PC-3 (cell line): Measurements from ENCODE around the gene ROBO2. TPM values are rescaled to one million over a fixed set of nuclear protein-coding genes. Genes with fewer than 3 reads are reported as not detected.

Experiments
- ATAC-seq: fragments of 200-7000 bp; cut with Tn5 transposase; 2 replicates; pipeline ENCODE4 v1.9.1; 2020; ENCODE audit warnings: mild to moderate bottlenecking, moderate library complexity
- BruUV-seq: library from RNA; stranded (reverse); fragments of 400-500 nt; replicated peaks from 2 replicates; lab custom pipeline; 2021; lab: Mats Ljungman, UMichigan
- CTCF ChIA-PET: fragments of 300-600 bp; sonication (Branson Sonifier 250); formaldehyde crosslinking; loops from one replicate; lab custom pipeline; 2022; ENCODE audit warnings: antibody characterized with exemption; lab: Charles Lee
- POLR2A ChIA-PET: fragments of 300-600 bp; sonication (Branson Sonifier 250); formaldehyde crosslinking; loops from one replicate; lab custom pipeline; 2022; ENCODE audit warnings: antibody characterized with exemption; ENCODE audit not compliant: unreplicated experiment; lab: Charles Lee
- DNase-seq: peaks from one replicate; pipeline ENCODE4 v3.0.0-alpha.2; 2015
- H2AFZ ChIP-seq: fragments of 300-600 bp; sonication (generic); 2 replicates; pipeline ENCODE4 v1.6.0; 2016; ENCODE audit warnings: antibody characterized with exemption, low read length
- H3F3A ChIP-seq: fragments of 300-600 bp; sonication (generic); one replicate; pipeline ENCODE4 v1.6.0; 2017; ENCODE audit warnings: antibody characterized with exemption, low read length, control low read depth, mild to moderate bottlenecking; ENCODE audit not compliant: unreplicated experiment
- H3K27ac ChIP-seq: fragments of 300-600 bp; sonication (generic); 2 replicates; pipeline ENCODE4 v1.5.1; 2016; ENCODE audit warnings: mild to moderate bottlenecking, low read length
- H3K27me3 ChIP-seq: fragments of 300-600 bp; sonication (generic); 2 replicates; pipeline ENCODE4 v1.6.1; 2016; ENCODE audit warnings: low read length, mixed read lengths
- H3K36me3 ChIP-seq: fragments of 300-600 bp; sonication (generic); 2 replicates; pipeline ENCODE4 v1.6.1; 2016; ENCODE audit warnings: low read depth, mixed run types, low read length, mixed read lengths
- H3K4me1 ChIP-seq: fragments of 300-600 bp; sonication (generic); 2 replicates; pipeline ENCODE4 v1.5.1; 2016; ENCODE audit warnings: low read length; ENCODE audit not compliant: insufficient read depth
- H3K4me2 ChIP-seq: fragments of 300-600 bp; sonication (generic); 2 replicates; pipeline ENCODE4 v1.6.0; 2016; ENCODE audit warnings: low read length
- H3K4me3 ChIP-seq: fragments of 300-600 bp; sonication (generic); 2 replicates; pipeline ENCODE4 v1.5.1; 2016; ENCODE audit warnings: mild to moderate bottlenecking, low read length, mixed read lengths
- H3K79me2 ChIP-seq: fragments of 300-600 bp; sonication (generic); 2 replicates; pipeline ENCODE4 v1.6.1; 2017; ENCODE audit warnings: low read length, mixed read lengths
- H3K9ac ChIP-seq: fragments of 300-600 bp; sonication (generic); 2 replicates; pipeline ENCODE4 v1.6.0; 2016; ENCODE audit warnings: mild to moderate bottlenecking, low read length
- H3K9me2 ChIP-seq: fragments of 300-600 bp; sonication (generic); replicated peaks from 2 replicates; pipeline ENCODE4 v1.6.1; 2016; ENCODE audit warnings: mixed run types, low read length, mixed read lengths
- H3K9me3 ChIP-seq: fragments of 300-600 bp; sonication (generic); 2 replicates; pipeline ENCODE4 v1.6.1; 2016; ENCODE audit warnings: low read length, mixed read lengths
- H4K20me1 ChIP-seq: fragments of 300-600 bp; sonication (generic); 2 replicates; pipeline ENCODE4 v1.6.1; 2016; ENCODE audit warnings: low read length, mixed read lengths
- EZH2 ChIP-seq: fragments of 300-600 bp; sonication (generic); IDR thresholded peaks from one replicate; pipeline ENCODE4 v1.6.1; 2017; ENCODE audit warnings: antibody characterized with exemption, mild to moderate bottlenecking, low read length; ENCODE audit not compliant: unreplicated experiment
- EZH2phosphoT487 ChIP-seq: fragments of 300-600 bp; sonication (generic); IDR thresholded peaks from 2 replicates; pipeline ENCODE4 v1.6.1; 2018; ENCODE audit warnings: mild to moderate bottlenecking, antibody characterized with exemption, low read length, borderline replicate concordance
- intact Hi-C: fragments of 100-400 bp; cut with micrococcal nuclease; formaldehyde crosslinking; loops from 2 replicates; pipeline ENCODE4 v1.9.0; 2023
- total RNA-seq: library from RNA; depleted of rRNA; stranded (reverse); fragments of >200 nt; gene quantifications from 2 replicates; pipeline ENCODE4 v1.2.3, GENCODE V29; 2014
- TF ChIP-seq, protein P1 (sequence below): fragments of 300-600 bp; sonication (generic); conservative IDR thresholded peaks from 2 replicates; pipeline ENCODE4 v1.5.1; 2017; ENCODE audit warnings: antibody characterized with exemption, low read depth, mild to moderate bottlenecking, low read length

ROBO2 gene
- total RNA-seq, 1 experiment from 2014 or later: not detected

DNA sequence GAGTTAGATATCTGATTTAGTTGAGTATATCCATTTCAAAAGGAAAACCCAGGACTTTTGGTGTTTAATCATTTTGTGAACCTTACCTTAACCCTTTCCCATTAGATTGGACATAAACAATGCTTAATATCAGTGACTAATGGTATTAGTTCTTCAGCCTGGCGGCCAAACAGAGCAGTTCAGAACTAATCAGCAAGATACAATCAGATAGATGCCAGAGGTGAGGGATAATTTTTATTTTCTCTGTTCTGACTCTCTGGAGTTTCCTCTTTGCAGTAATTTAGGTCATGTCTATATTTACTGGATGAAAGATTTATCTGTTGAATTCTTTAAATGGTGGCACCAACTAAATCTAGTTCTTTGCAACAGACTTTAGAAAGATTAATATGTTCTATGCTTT is 337.8 kb downstream of the ROBO2 start:
- Histone ChIP-seq H3K27me3 (peaks cover 43% of the 10 kb centered on the region), H3K9me3 (no peaks in the 10 kb centered on the region), H3K9me2 (no peaks in the 10 kb centered on the region), H4K20me1 (no peaks in the 10 kb centered on the region), H2AFZ (no peak overlapping the region), H3K36me3 (no peaks in the 10 kb centered on the region), H3K4me1 (no peaks in the 10 kb centered on the region), H3K4me2 (no peak overlapping the region), H3K9ac (no peak overlapping the region), H3K79me2 (no peaks in the 10 kb centered on the region), H3K4me3 (no peak overlapping the region), H3F3A (no peaks in the 10 kb centered on the region), H3K27ac (no peak overlapping the region)
- ChIA-PET CTCF (no interaction called here), POLR2A (no interaction called here)
- BruUV-seq: no TSS peak
- intact Hi-C loops: no loop called here
- TF ChIP-seq, protein P1, sequence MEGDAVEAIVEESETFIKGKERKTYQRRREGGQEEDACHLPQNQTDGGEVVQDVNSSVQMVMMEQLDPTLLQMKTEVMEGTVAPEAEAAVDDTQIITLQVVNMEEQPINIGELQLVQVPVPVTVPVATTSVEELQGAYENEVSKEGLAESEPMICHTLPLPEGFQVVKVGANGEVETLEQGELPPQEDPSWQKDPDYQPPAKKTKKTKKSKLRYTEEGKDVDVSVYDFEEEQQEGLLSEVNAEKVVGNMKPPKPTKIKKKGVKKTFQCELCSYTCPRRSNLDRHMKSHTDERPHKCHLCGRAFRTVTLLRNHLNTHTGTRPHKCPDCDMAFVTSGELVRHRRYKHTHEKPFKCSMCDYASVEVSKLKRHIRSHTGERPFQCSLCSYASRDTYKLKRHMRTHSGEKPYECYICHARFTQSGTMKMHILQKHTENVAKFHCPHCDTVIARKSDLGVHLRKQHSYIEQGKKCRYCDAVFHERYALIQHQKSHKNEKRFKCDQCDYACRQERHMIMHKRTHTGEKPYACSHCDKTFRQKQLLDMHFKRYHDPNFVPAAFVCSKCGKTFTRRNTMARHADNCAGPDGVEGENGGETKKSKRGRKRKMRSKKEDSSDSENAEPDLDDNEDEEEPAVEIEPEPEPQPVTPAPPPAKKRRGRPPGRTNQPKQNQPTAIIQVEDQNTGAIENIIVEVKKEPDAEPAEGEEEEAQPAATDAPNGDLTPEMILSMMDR: no peak
- TF ChIP-seq EZH2 (no peak), EZH2phosphoT487 (no peak)
- ATAC-seq: no peak
- DNase-seq: no peak

DNA sequence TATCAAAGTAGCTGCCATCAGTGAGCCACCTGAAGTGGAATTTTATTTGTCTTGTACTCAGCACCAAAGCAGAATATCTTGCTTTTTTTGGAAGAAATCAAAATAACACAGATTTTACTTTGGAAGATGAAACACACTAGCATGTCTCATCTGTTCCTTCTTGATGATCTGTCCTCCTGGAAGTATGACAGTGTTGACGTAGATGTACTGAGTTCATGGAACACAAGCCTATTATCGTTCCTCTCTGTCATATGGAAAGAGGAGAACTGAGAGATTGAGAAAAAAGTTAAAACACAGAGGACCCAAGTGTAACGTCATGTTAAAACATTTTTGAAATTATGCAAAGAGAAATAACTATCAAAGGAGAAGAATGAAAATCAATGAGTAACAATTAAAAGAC is 340.2 kb downstream of the ROBO2 start:
- Histone ChIP-seq H4K20me1 (no peaks in the 10 kb centered on the region), H3K9me2 (no peaks in the 10 kb centered on the region), H3K4me1 (no peaks in the 10 kb centered on the region), H3F3A (no peaks in the 10 kb centered on the region), H3K36me3 (no peaks in the 10 kb centered on the region), H3K9ac (no peak overlapping the region), H3K27me3 (peaks cover 62% of the 10 kb centered on the region), H3K4me2 (no peak overlapping the region), H3K79me2 (no peaks in the 10 kb centered on the region), H3K27ac (no peak overlapping the region), H3K4me3 (no peak overlapping the region), H2AFZ (no peak overlapping the region), H3K9me3 (no peaks in the 10 kb centered on the region)
- intact Hi-C loops: no loop called here
- ChIA-PET CTCF (interaction anchor here (0.5 kb wide), 1 partner anchor 14 kb away, joined by 3 read pairs; no protein-coding TSS in a partner anchor), POLR2A (no interaction called here)
- ATAC-seq: no peak
- TF ChIP-seq EZH2phosphoT487 (no peak), EZH2 (no peak)
- TF ChIP-seq, protein P1: no peak
- no TSS peak for BruUV-seq
- no peak for DNase-seq

DNA sequence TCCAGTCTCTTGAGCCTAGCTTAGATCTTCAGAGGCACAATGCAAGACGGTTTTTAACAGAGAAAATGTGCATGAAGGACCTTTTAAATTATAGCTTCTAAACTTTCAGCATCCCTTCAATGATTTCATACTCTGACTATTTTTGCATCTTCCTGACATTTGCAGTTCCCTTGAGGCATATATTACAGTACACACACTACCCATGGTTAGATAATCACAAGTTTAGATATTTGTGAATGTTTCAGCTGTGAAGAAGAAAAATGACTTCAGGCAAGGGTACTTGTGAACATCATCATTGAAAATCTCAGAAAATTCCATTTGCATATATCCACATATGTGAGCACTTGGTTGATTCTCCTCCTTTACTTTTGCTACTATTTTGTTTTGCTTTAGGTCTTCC is 341.5 kb downstream of the ROBO2 start:
- no TSS peak for BruUV-seq
- no peaks in the 10 kb centered on the region for H3K4me1 ChIP-seq
- no peaks in the 10 kb centered on the region for H3K9me2 ChIP-seq
- ATAC-seq: no peak
- no peaks in the 10 kb centered on the region for H3K79me2 ChIP-seq
- TF ChIP-seq EZH2phosphoT487 (no peak), EZH2 (no peak)
- TF ChIP-seq, protein P1: no peak
- H3K4me3 ChIP-seq: no peak overlapping the region
- H3K36me3 ChIP-seq: no peaks in the 10 kb centered on the region
- H3K9ac ChIP-seq: no peak overlapping the region
- no peak overlapping the region for H2AFZ ChIP-seq
- CTCF ChIA-PET: no interaction called here
- H3F3A ChIP-seq: no peaks in the 10 kb centered on the region
- intact Hi-C loops: no loop called here
- H4K20me1 ChIP-seq: no peaks in the 10 kb centered on the region
- DNase-seq: no peak
- H3K4me2 ChIP-seq: no peak overlapping the region
- peaks cover 74% of the 10 kb centered on the region for H3K27me3 ChIP-seq
- H3K9me3 ChIP-seq: no peaks in the 10 kb centered on the region
- POLR2A ChIA-PET: no interaction called here
- H3K27ac ChIP-seq: no peak overlapping the region
